Fibroblast of skin of right biceps (primary cell): ENCODE data around the gene WDR75.

Source experiments
- DNase-seq: peaks from one replicate; pipeline ENCODE4 v3.0.0-alpha.2; 2013

Gene WDR75

GRCh38 chr2:189501487-189501886, 60.2 kb downstream of the WDR75 start:
- DNase-seq, result no peak

- DNase-seq, result no peak
Measured at GRCh38 chr2:189502714-189503113, 61.4 kb downstream of the WDR75 start.

GRCh38 chr2:189504238-189504637, 63.0 kb downstream of the WDR75 start:
- no peak for DNase-seq

- no peak for DNase-seq
Measured at GRCh38 chr2:189505492-189505891, 64.2 kb downstream of the WDR75 start.

- DNase-seq, result peak; percentile 7
Measured at GRCh38 chr2:189506514-189506976, 65.3 kb downstream of the WDR75 start.

GRCh38 chr2:189511210-189511959, 70.1 kb downstream of the WDR75 start:
- no peak for DNase-seq

GRCh38 chr2:189511960-189512319, 70.7 kb downstream of the WDR75 start:
- DNase-seq, result no peak

- no peak for DNase-seq
Measured at GRCh38 chr2:189512879-189513278, 71.6 kb downstream of the WDR75 start.

- no peak for DNase-seq
Measured at GRCh38 chr2:189514104-189514503, 72.8 kb downstream of the WDR75 start.

GRCh38 chr2:189515264-189515663, 74.0 kb downstream of the WDR75 start:
- DNase-seq, result no peak

GRCh38 chr2:189516546-189516945, 75.3 kb downstream of the WDR75 start:
- no peak for DNase-seq

GRCh38 chr2:189517847-189518535, 76.7 kb downstream of the WDR75 start:
- peak; percentile 50 for DNase-seq

GRCh38 chr2:189519631-189520387, 78.5 kb downstream of the WDR75 start:
- no peak for DNase-seq

GRCh38 chr2:189521699-189522434, 80.6 kb downstream of the WDR75 start:
- no peak for DNase-seq

GRCh38 chr2:189522435-189523151, 81.3 kb downstream of the WDR75 start:
- no peak for DNase-seq

GRCh38 chr2:189524746-189525145, 83.5 kb downstream of the WDR75 start:
- DNase-seq, result no peak
